ENCODE measurements around the gene RS1.

The RS1 gene

GRCh38 chrX:18598413-18598812 is 73.5 kb downstream of the RS1 start:
- DNase-seq: no peak
- ATAC-seq: no peak

- ATAC-seq (no peak), DNase-seq (no peak)
Observed at GRCh38 chrX:18596096-18596495, 75.8 kb downstream of the RS1 start.

GRCh38 chrX:18594079-18594478 is 77.8 kb downstream of the RS1 start:
- ATAC-seq: no peak
- no peak for DNase-seq

GRCh38 chrX:18591834-18592233 is 80.1 kb downstream of the RS1 start:
- DNase-seq: no peak
- ATAC-seq: no peak
